K562 (cell line): Measurements from ENCODE around the gene CADM2. TPM values are rescaled to one million over a fixed set of nuclear protein-coding genes. Genes with fewer than 3 reads are reported as not detected.

Experiments
- CREB3 ChIP-seq: fragments of 450-650 bp; conservative IDR thresholded peaks from 2 replicates; pipeline ENCODE4 v1.6.1; 2016; ENCODE audit warnings: missing genetic modification characterization, low read depth, mild to moderate bottlenecking, missing compliant biosample characterization, moderate library complexity
- HBP1 ChIP-seq: fragments of 450-650 bp; formaldehyde crosslinking; IDR thresholded peaks from 2 replicates; pipeline ENCODE4 v1.4.0; 2022; ENCODE audit warnings: missing genetic modification characterization
- YBX1 ChIP-seq: fragments of 450-650 bp; IDR thresholded peaks from 2 replicates; pipeline ENCODE4 v1.7.1; 2016; ENCODE audit warnings: mild to moderate bottlenecking
- ZBTB33 ChIP-seq: sonication (generic); formaldehyde crosslinking; IDR thresholded peaks from 2 replicates; pipeline ENCODE4 v1.8.1; 2023; ENCODE audit warnings: mild to moderate bottlenecking, missing genetic modification reagents
- ZNF263 ChIP-seq: sonication (generic); formaldehyde crosslinking; IDR thresholded peaks from 2 replicates; pipeline ENCODE4 v1.8.0; 2022; ENCODE audit warnings: mild to moderate bottlenecking, missing genetic modification reagents, borderline replicate concordance
- polyA plus RNA-seq, 8 experiments: library from polyadenylated mRNA; depleted of rRNA in 4 of 8; stranded (reverse) in 5 of 8; unstranded in 3 of 8; fragments of >200 nt; fragmentation: Nextera tagmentation in 2 of 8; fragmentation: Illumina TruSeq in 1 of 8; extraction: Ambion mirVana in 2 of 8; extraction: Trizol in 1 of 8; gene quantifications; 2 replicates each; pipeline versions ENCODE4 v1.2.1 to v1.2.3, GENCODE V29; 2011 to 2014; ENCODE audit warnings: inconsistent platforms in 1 of 8, missing spikeins in 1 of 8
- total RNA-seq, 7 experiments: library from RNA; depleted of rRNA in 6 of 7; stranded (reverse); fragments of >200 nt in 6 of 7; fragmentation: Illumina TruSeq in 2 of 7; extraction: Trizol in 2 of 7; gene quantifications; 2 replicates each; pipeline versions ENCODE4 v1.2.1 to v1.2.3, GENCODE V29; 2011 to 2021; ENCODE audit warnings: low replicate concordance in 1 of 7

CADM2 gene
- total and polyA plus RNA-seq, 9 of the 15 experiments (the other 6 are each of a cell fraction or from before 2014, with no cell fraction given): 0.11 to 3.2 (median 0.95) TPM

GRCh38 chr3:86037916-86038315 is 1079.1 kb downstream of the CADM2 start (continued):
- TF ChIP-seq ZNF263 (CRISPR knock-in tag) (no peak), HBP1 (CRISPR knock-in tag) (no peak), CREB3 (tag) (no peak), ZBTB33 (CRISPR knock-in tag) (no peak), YBX1 (no peak)
